Measurements from ENCODE around the gene ADAMTS14.

ADAMTS14 gene

GRCh38 chr10:70771311-70772194 lies 99.2 kb downstream of the ADAMTS14 start:
- DNase-seq (ENCODE audit: low read depth), result no peak

- no peak for DNase-seq (ENCODE audit: low read depth)
Measured at GRCh38 chr10:70772627-70773026, 100.3 kb downstream of the ADAMTS14 start.

GRCh38 chr10:70773461-70773860 lies 101.2 kb downstream of the ADAMTS14 start:
- no peak for DNase-seq (ENCODE audit: low read depth)

GRCh38 chr10:70773965-70774809 lies 101.9 kb downstream of the ADAMTS14 start:
- DNase-seq (ENCODE audit: low read depth), result no peak

- no peak for DNase-seq (ENCODE audit: low read depth)
Measured at GRCh38 chr10:70774810-70775678, 102.7 kb downstream of the ADAMTS14 start.

GRCh38 chr10:70775679-70776454 lies 103.6 kb downstream of the ADAMTS14 start:
- DNase-seq (ENCODE audit: low read depth), result no peak

GRCh38 chr10:70776455-70777005 lies 104.2 kb downstream of the ADAMTS14 start:
- no peak for DNase-seq (ENCODE audit: low read depth)

- no peak for DNase-seq (ENCODE audit: low read depth)
Measured at GRCh38 chr10:70777063-70777875, 105.0 kb downstream of the ADAMTS14 start.

- DNase-seq (ENCODE audit: low read depth), result no peak
Measured at GRCh38 chr10:70778267-70778924, 106.1 kb downstream of the ADAMTS14 start.

- no peak for DNase-seq (ENCODE audit: low read depth)
Measured at GRCh38 chr10:70779088-70779487, 106.8 kb downstream of the ADAMTS14 start.

GRCh38 chr10:70779511-70780369 lies 107.4 kb downstream of the ADAMTS14 start:
- no peak for DNase-seq (ENCODE audit: low read depth)

GRCh38 chr10:70780370-70780760 lies 108.1 kb downstream of the ADAMTS14 start:
- no peak for DNase-seq (ENCODE audit: low read depth)

GRCh38 chr10:70780772-70781171 lies 108.5 kb downstream of the ADAMTS14 start:
- DNase-seq (ENCODE audit: low read depth), result no peak

- no peak for DNase-seq (ENCODE audit: low read depth)
Measured at GRCh38 chr10:70781461-70782051, 109.2 kb downstream of the ADAMTS14 start.

- DNase-seq (ENCODE audit: low read depth), result no peak
Measured at GRCh38 chr10:70782086-70782745, 109.9 kb downstream of the ADAMTS14 start.

- DNase-seq (ENCODE audit: low read depth), result no peak
Measured at GRCh38 chr10:70782746-70783680, 110.7 kb downstream of the ADAMTS14 start.
